ENCODE measurements around the gene APEX1.

Gene APEX1

DNA sequence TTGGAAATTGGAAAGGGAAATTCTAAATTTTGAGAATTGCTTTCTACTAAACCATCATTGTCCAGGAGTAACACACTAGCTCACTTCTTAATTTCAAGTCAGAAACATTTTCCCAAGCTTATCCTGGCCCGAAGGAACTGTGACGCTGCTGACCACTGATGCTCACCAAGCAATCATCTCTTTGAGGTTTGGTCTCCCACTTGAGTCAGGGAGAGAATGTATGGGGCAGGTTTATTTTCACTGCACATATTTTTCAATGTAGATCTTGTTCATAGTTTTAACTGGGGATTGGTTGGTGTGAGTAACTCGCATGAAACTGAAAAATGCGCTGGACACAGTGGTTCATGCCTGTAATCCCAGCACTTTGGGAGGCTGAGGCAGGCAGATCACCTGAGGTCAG lies 37.5 kb downstream of the APEX1 start:
- H3K4me3 ChIP-seq (ENCODE audit: low read depth, low read length) = no peak overlapping the region
- TF ChIP-seq, protein P1, sequence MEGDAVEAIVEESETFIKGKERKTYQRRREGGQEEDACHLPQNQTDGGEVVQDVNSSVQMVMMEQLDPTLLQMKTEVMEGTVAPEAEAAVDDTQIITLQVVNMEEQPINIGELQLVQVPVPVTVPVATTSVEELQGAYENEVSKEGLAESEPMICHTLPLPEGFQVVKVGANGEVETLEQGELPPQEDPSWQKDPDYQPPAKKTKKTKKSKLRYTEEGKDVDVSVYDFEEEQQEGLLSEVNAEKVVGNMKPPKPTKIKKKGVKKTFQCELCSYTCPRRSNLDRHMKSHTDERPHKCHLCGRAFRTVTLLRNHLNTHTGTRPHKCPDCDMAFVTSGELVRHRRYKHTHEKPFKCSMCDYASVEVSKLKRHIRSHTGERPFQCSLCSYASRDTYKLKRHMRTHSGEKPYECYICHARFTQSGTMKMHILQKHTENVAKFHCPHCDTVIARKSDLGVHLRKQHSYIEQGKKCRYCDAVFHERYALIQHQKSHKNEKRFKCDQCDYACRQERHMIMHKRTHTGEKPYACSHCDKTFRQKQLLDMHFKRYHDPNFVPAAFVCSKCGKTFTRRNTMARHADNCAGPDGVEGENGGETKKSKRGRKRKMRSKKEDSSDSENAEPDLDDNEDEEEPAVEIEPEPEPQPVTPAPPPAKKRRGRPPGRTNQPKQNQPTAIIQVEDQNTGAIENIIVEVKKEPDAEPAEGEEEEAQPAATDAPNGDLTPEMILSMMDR (IDR thresholded peaks at IDR 0.05; ENCODE audit: low read depth, low read length) = no peak

DNA sequence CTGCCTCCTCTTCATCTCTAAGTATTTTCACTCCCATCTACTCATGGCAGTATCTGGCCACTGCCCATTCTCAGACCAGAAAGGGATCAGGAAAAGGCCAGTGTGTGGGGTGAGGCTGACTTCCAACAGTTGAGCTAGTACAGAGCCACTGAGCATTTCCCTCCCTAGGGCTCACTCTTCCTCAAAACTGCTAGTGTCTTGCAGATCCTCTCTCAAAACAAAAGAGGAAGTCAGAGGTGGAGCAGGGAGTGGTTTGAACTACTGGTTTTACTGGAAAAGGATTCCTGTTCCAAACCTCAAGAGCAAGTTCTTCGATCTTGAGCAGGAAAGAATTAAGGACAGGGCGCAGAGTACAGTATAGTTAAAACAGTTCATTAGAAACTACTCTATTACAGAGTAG lies 38.6 kb downstream of the APEX1 start:
- no peak overlapping the region for H3K4me3 ChIP-seq (ENCODE audit: low read depth, low read length)
- TF ChIP-seq, protein P1 (IDR thresholded peaks at IDR 0.05; ENCODE audit: low read depth, low read length) = no peak

DNA sequence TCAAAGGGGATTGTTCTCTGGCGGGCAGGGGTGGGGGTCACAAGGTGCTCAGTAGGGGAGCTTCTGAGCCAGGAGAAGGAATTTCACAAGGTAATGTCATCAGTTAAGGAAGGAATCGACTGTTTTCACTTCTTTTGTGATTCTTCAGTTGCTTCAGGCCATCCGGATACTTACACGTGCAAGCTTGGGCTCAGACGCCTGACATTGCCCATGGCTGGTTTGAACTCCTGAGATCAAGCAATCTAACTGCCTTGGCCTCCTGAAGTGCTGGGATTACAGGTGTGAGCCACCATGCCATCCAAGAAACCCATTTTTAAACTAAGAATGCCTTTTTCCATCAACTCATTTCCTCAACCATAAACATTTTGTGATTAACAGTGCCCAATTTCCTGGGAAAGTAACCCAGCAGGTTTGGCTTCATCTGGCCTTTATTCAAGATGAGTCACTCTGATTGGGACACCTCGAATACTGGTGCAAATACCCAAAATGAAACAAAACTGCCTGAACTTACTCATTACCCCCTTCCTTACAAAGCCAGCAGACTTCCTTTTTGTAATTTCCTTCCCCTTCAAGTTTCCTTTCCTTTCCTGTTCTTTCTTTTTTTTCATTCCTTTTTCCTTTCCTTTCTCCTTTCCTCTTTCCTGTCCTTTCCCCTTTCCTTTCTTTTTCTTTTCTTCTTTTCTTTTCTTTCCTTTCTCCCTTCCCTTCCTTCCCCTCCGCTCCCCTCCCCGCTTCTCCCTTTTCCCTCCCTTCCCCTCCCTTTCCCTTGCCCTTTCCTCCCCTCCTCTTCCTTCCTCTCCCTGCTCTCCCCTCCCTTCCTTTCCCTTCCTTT lies 40.1 kb downstream of the APEX1 start:
- TF ChIP-seq, protein P1 (IDR thresholded peaks at IDR 0.05; ENCODE audit: low read depth, low read length) = no peak
- no peak overlapping the region for H3K4me3 ChIP-seq (ENCODE audit: low read depth, low read length)

DNA sequence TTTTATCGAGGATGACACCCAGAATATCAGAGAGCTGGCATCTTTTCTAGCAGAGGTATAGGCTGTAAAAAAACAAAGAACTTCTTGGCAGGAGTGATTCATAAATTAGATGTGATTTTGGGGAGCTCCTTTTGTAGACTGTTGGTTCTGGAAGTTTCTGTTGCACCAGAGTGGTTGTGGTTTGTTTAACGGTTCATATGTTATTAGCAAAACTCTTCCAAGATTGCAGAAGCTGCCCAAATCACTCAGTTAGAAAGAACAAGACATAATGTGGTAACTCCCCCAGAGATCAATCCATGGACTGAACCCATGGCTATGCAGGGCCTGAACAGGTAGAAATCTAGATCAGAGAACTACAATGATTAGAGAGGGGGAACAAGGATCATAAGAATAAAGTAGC lies 43.6 kb downstream of the APEX1 start:
- TF ChIP-seq, protein P1 (IDR thresholded peaks at IDR 0.05; ENCODE audit: low read depth, low read length) = no peak
- H3K4me3 ChIP-seq (ENCODE audit: low read depth, low read length) = no peak overlapping the region

DNA sequence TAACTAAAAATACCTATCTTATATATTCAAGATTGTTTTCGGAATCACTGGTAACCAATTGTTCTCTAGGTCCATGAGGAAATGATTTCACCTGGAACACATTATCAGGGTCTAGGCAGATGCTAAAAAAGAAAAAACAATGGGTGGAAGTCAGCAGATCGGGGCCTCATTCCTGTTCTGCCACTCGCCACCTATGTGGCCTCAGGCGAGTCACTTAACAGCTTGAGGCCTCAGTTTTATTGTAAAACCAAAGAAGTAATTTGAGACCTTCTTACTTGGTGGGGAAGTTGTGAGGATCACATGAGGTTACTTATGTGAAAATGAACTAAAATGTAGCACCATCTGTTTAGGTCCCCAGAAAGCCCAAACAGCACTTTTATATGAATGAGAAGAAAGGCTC lies 44.1 kb downstream of the APEX1 start:
- TF ChIP-seq, protein P1 (IDR thresholded peaks at IDR 0.05; ENCODE audit: low read depth, low read length) = no peak
- no peak overlapping the region for H3K4me3 ChIP-seq (ENCODE audit: low read depth, low read length)

DNA sequence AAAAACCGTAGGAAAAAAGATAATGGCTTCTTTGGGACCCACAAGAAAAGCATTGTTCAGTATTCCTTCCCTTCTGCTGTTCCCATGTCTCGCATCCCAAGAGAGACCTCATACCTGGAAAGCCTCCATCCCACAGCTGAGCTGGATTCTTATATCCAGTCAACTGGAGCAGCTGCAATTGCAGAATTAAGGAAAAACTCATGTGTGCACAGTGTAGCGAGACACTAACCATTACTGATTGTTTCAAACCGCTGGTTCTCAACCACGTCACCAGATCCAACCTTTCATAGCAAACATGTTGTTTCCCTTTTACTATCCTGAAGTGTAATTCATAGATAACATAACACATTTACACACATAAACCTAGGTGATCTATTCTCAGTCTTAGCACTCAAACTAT lies 44.9 kb downstream of the APEX1 start:
- no peak overlapping the region for H3K4me3 ChIP-seq (ENCODE audit: low read depth, low read length)
- TF ChIP-seq, protein P1 (IDR thresholded peaks at IDR 0.05; ENCODE audit: low read depth, low read length) = no peak

DNA sequence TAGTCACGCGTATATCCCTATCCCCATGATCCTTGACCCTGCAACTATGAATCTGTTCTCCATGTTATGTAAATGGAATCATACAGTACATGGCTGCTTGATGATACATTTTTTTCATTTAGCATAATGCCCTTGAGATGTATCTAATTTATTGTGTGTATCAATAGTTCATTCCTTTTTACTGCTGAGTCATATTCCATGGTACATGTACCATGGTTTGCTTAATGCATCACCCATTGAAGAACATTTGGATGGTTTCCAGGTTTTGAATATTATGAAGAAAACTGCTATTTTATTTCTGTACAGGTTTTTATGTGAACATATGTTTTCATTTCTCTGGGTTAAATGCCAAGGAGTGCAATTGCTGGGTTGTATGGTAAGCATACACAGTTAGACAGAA lies 46.3 kb downstream of the APEX1 start:
- no peak overlapping the region for H3K4me3 ChIP-seq (ENCODE audit: low read depth, low read length)
- TF ChIP-seq, protein P1 (IDR thresholded peaks at IDR 0.05; ENCODE audit: low read depth, low read length) = no peak
